Sigmoid colon (tissue), 7 donors: Measurements from ENCODE around the gene CCL23. TPM values are rescaled to one million over a fixed set of nuclear protein-coding genes. Genes with fewer than 3 reads are reported as not detected.

Experiments used
- DNase-seq: peaks from one replicate; pipeline ENCODE4 v3.0.0-alpha.2; 2019
- H3K27ac ChIP-seq, 4 donors: fragments of 200-600 bp; sonication (generic); one replicate each; pipeline ENCODE4 v1.5.1; 2016 to 2019; ENCODE audit warnings: mild to moderate bottlenecking in 1 of 4
- H3K27me3 ChIP-seq, 3 donors: fragments of 200-600 bp; sonication (generic); one replicate each; pipeline ENCODE4 v1.5.1; 2019; ENCODE audit warnings: mild to moderate bottlenecking in 1 of 3
- H3K36me3 ChIP-seq, 4 donors: fragments of 200-600 bp; sonication (generic); one replicate each; pipeline ENCODE4 v1.5.1; 2016 to 2019
- H3K4me1 ChIP-seq, 4 donors: fragments of 200-600 bp; sonication (generic); one replicate each; pipeline ENCODE4 v1.5.1; 2017 to 2019
- H3K4me3 ChIP-seq, 4 donors: fragments of 200-600 bp; sonication (generic); one replicate each; pipeline ENCODE4 v1.5.1; 2017 to 2019; ENCODE audit warnings: mild to moderate bottlenecking in 2 of 4, moderate library complexity in 1 of 4
- H3K9me3 ChIP-seq, 4 donors: fragments of 200-600 bp in 3 of 4; sonication (generic) in 3 of 4; one replicate each; pipeline versions ENCODE4 v1.5.1 to v1.6.1; 2013 to 2019
- EP300 ChIP-seq, 4 donors: sonication (generic); formaldehyde crosslinking; IDR thresholded peaks; one replicate each; pipeline ENCODE4 v1.6.1; 2017; ENCODE audit warnings: antibody characterized with exemption in 4 of 4
- POLR2A ChIP-seq, 2 donors: fragments of 450-650 bp; IDR thresholded peaks; one replicate each; pipeline ENCODE4 v1.6.1; 2016; ENCODE audit warnings: antibody characterized with exemption in 2 of 2, mild to moderate bottlenecking in 2 of 2, moderate library complexity in 2 of 2
- POLR2AphosphoS5 ChIP-seq, 4 donors: sonication (generic); formaldehyde crosslinking; IDR thresholded peaks; one replicate each; pipeline ENCODE4 v1.6.1; 2017; ENCODE audit warnings: antibody characterized with exemption in 4 of 4
- WGBS, 2 donors: extraction: QIAGEN DNeasy Blood & Tissue Kit; methylation state at CpG; one replicate each; pipeline ENCODE4 v1.1.7; 2013; 5-methylcytosine and 5-hydroxymethylcytosine counted together
- intact Hi-C: fragments of 100-400 bp; cut with DNase I; formaldehyde crosslinking; loops from one replicate; pipeline ENCODE4 v1.15.1; 2023
- polyA plus RNA-seq, 3 donors: library from polyadenylated mRNA; stranded (reverse); fragments of 200-250 nt; gene quantifications; one replicate each; pipeline ENCODE4 v1.2.3, GENCODE V29; 2013
- total RNA-seq, 4 donors: library from RNA; depleted of rRNA; stranded (reverse); fragments of >200 nt; gene quantifications; one replicate each; pipeline ENCODE4 v1.1.0, GENCODE V29; 2016
- TF ChIP-seq, protein P1 (sequence below), 4 experiments: fragments of 450-650 bp in 3 of 4; fragments of 200-600 bp in 1 of 4; IDR thresholded peaks; one replicate each; pipeline ENCODE4 v1.5.1; 2016 to 2019; ENCODE audit warnings: antibody characterized with exemption in 4 of 4, mild to moderate bottlenecking in 3 of 4, moderate library complexity in 2 of 4
- donor health status: healthy with polysubstance abuse.
- donor health status: Bipolar disorder and iron deficiency.
- donor health status: healthy.

Gene CCL23
- total and polyA plus RNA-seq, 7 donors, result 0.82 to 18.6 (median 6.0) TPM; not detected in 2

DNA sequence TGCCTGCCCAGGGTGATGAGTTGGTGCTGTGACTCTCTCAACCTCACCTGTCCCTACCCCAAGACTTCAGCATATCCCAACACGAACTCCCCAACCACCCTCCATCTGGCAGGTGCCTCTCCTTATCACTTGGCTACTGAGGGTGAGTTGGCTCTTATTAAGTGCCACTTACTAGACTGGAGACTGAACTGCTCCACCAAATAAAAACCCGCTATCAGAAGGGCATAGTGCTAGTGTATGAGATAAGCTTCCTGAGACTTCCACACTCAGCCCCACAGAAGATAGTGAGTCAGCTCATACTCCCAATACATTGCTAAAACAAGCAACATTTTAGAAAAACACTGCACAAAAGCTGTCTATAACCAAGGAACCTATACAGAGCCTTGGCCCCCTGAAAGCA is 30.3 kb upstream of the CCL23 start:
- TF ChIP-seq, protein P1, sequence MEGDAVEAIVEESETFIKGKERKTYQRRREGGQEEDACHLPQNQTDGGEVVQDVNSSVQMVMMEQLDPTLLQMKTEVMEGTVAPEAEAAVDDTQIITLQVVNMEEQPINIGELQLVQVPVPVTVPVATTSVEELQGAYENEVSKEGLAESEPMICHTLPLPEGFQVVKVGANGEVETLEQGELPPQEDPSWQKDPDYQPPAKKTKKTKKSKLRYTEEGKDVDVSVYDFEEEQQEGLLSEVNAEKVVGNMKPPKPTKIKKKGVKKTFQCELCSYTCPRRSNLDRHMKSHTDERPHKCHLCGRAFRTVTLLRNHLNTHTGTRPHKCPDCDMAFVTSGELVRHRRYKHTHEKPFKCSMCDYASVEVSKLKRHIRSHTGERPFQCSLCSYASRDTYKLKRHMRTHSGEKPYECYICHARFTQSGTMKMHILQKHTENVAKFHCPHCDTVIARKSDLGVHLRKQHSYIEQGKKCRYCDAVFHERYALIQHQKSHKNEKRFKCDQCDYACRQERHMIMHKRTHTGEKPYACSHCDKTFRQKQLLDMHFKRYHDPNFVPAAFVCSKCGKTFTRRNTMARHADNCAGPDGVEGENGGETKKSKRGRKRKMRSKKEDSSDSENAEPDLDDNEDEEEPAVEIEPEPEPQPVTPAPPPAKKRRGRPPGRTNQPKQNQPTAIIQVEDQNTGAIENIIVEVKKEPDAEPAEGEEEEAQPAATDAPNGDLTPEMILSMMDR (IDR thresholded peaks at IDR 0.05), result no peak
- no peak for TF ChIP-seq POLR2AphosphoS5 (IDR thresholded peaks at IDR 0.05)
- TF ChIP-seq EP300 (IDR thresholded peaks at IDR 0.05), result no peak
- no peak for TF ChIP-seq POLR2A (IDR thresholded peaks at IDR 0.05)
- intact Hi-C loops, result no loop called here
- WGBS, 2 donors, result 90 to 93% methylated on average over 2 of the region's 2 CpGs
- H3K36me3 ChIP-seq, result no peaks in the 10 kb centered on the region
- H3K4me3 ChIP-seq, result no peak overlapping the region
- DNase-seq, result no peak
- no peak overlapping the region for H3K27ac ChIP-seq
- H3K4me1 ChIP-seq, result no peaks in the 10 kb centered on the region
- peaks cover 0 to 8% (median 2%) of the 10 kb centered on the region in 4 donors for H3K9me3 ChIP-seq
- no peaks in the 10 kb centered on the region for H3K27me3 ChIP-seq

DNA sequence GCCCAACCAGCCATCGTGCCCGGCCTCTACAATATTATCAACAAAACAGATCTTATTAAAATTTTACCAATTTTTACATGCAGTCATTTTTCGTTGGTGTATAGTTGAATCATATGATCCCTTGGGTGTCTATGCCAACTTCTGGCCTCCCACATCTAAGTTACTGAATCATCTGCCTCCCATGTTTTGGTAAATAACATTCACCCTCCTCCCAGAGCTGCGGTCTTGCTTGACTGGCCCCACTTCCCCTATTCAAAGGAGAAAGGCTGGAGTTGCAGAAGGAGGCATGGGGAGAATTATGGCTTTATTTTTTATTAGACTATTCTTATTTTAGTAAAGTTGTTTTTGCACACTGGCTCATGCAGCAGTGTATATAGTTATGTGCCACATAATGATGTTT is 18.5 kb upstream of the CCL23 start:
- TF ChIP-seq, protein P1 (IDR thresholded peaks at IDR 0.05), result no peak
- TF ChIP-seq EP300 (IDR thresholded peaks at IDR 0.05) (no peak), POLR2A (IDR thresholded peaks at IDR 0.05) (no peak), POLR2AphosphoS5 (IDR thresholded peaks at IDR 0.05) (no peak)
- 76 to 83% methylated on average over 4 of the region's 4 CpGs for WGBS, 2 donors
- no peaks in the 10 kb centered on the region for H3K36me3 ChIP-seq
- intact Hi-C loops, result no loop called here
- H3K9me3 ChIP-seq, result no peaks in the 10 kb centered on the region
- H3K4me3 ChIP-seq, result no peak overlapping the region
- H3K27me3 ChIP-seq, result peaks cover 0 to 3% (median 0%) of the 10 kb centered on the region in 3 donors
- no peak for DNase-seq
- H3K4me1 ChIP-seq, result no peaks in the 10 kb centered on the region
- no peak overlapping the region for H3K27ac ChIP-seq

DNA sequence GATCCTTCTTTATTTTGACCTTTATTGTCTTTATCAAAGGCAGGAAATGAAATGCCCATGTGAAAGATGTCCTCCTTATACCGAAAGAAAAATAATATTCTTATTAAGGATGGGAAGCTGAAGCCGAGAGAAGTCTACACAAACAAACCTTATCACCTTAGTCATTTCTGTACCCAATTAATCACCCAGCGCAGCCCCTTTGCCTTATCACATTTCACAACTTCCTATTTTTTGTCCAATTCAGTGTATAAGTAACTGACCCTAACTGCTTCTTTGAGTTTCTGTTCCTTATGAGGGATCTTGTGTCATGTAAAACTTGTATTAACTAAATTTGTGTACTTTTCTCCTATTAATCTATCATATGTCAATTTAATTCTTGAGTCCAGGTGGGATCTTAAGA is 16.4 kb upstream of the CCL23 start:
- intact Hi-C loops, result no loop called here
- WGBS, 2 donors, result 36 to 66% methylated on average over 3 of the region's 3 CpGs
- no peak for DNase-seq
- TF ChIP-seq, protein P1 (IDR thresholded peaks at IDR 0.05), result no peak
- no peak for TF ChIP-seq POLR2A (IDR thresholded peaks at IDR 0.05)
- TF ChIP-seq POLR2AphosphoS5 (IDR thresholded peaks at IDR 0.05), result no peak
- TF ChIP-seq EP300 (IDR thresholded peaks at IDR 0.05), result no peak
- Histone ChIP-seq H3K27ac (no peak overlapping the region), H3K4me1 (no peaks in the 10 kb centered on the region), H3K27me3 (peaks cover 0 to 3% (median 0%) of the 10 kb centered on the region in 3 donors), H3K4me3 (no peak overlapping the region), H3K9me3 (no peaks in the 10 kb centered on the region), H3K36me3 (no peaks in the 10 kb centered on the region)

DNA sequence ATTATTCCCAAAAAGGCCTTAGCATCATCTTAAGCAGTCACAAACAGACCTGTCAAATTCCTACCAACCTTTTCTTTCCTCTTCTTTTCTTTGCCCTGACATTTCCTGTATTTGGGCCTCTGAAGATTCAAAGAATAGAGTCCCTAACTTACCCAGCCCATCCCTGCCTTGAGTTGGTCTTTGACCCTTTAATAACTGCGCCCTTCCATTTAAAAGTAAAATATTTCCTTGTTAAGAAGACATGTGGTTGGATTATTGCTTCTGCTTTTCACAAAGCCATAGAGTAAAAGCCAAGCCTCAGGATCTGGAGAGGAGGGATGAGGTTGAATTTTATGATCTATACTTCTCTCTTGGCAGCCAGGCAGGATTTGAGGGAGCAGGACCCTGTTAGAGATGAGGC is 13.2 kb upstream of the CCL23 start:
- DNase-seq, result no peak
- intact Hi-C loops, result no loop called here
- 19 to 66% methylated on average over 1 of the region's 1 CpG for WGBS, 2 donors
- peaks cover 0 to 3% (median 0%) of the 10 kb centered on the region in 3 donors for H3K27me3 ChIP-seq
- no peak overlapping the region for H3K4me3 ChIP-seq
- no peaks in the 10 kb centered on the region for H3K4me1 ChIP-seq
- H3K27ac ChIP-seq, result no peak overlapping the region
- no peaks in the 10 kb centered on the region for H3K36me3 ChIP-seq
- no peak for TF ChIP-seq POLR2AphosphoS5 (IDR thresholded peaks at IDR 0.05)
- TF ChIP-seq, protein P1 (IDR thresholded peaks at IDR 0.05), result no peak
- no peak for TF ChIP-seq POLR2A (IDR thresholded peaks at IDR 0.05)
- no peak for TF ChIP-seq EP300 (IDR thresholded peaks at IDR 0.05)
- H3K9me3 ChIP-seq, result no peaks in the 10 kb centered on the region

DNA sequence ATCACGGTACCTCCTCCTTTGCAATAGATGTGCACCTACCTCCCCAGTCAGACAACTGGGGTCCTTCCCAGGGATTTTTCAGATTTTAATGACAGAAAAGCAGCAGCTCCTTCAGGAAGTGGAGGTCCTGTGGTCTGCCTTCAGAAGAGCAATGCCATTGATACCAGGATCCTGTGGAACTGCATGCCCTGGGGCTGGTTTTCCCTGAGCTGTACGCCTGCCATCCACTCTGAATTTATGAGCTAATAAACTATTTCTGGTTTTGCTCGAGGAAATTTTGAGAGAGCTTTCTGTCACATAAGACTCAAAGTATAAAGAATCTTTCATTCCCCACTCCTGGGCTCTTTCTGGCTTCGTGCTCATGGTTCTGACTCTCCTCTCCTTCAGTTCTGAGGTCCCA is 10.0 kb upstream of the CCL23 start:
- DNase-seq, result no peak
- no peak overlapping the region for H3K4me3 ChIP-seq
- no peaks in the 10 kb centered on the region for H3K4me1 ChIP-seq
- H3K9me3 ChIP-seq, result peaks cover 0 to 2% (median 0%) of the 10 kb centered on the region in 4 donors
- H3K27ac ChIP-seq, result no peak overlapping the region
- H3K36me3 ChIP-seq, result no peaks in the 10 kb centered on the region
- WGBS, 2 donors, result 59 to 82% methylated on average over 4 of the region's 4 CpGs
- intact Hi-C loops, result no loop called here
- no peaks in the 10 kb centered on the region for H3K27me3 ChIP-seq
- TF ChIP-seq POLR2A (IDR thresholded peaks at IDR 0.05) (no peak), EP300 (IDR thresholded peaks at IDR 0.05) (no peak), POLR2AphosphoS5 (IDR thresholded peaks at IDR 0.05) (no peak)
- TF ChIP-seq, protein P1 (IDR thresholded peaks at IDR 0.05), result no peak
